Kidney (tissue), 14 donors: ENCODE measurements around the gene PCDH9. TPM values are rescaled to one million over a fixed set of nuclear protein-coding genes. Genes with fewer than 3 reads are reported as not detected.
A peak's percentile ranks its signal among the peaks of the same experiment; 100 is the strongest.

Source experiments
- DNase-seq, 5 donors: peaks; one replicate each; pipeline ENCODE4 v3.0.0-alpha.2; 2013 to 2020
- FAIRE-seq: peaks from 2 replicates; lab custom pipeline; 2012; peaks lifted over from hg19 to GRCh38; lab: Jason Lieb, UNC
- H3K27ac ChIP-seq, 2 donors: one replicate each; pipeline ENCODE4 v1.7.0; 2013; ENCODE audit warnings: low read depth in 2 of 2, low read length in 2 of 2, inconsistent platforms in 1 of 2
- H3K27me3 ChIP-seq: one replicate; pipeline ENCODE4 v1.7.1; 2013; ENCODE audit warnings: low read length, inconsistent platforms; ENCODE audit not compliant: control insufficient read depth, insufficient read depth
- H3K36me3 ChIP-seq, 3 donors: one replicate each; pipeline versions ENCODE4 v1.7.0 to v1.7.1; 2013; ENCODE audit warnings: low read length in 3 of 3, control low read depth in 1 of 3, inconsistent platforms in 1 of 3; ENCODE audit not compliant: insufficient read depth in 3 of 3, control insufficient read depth in 2 of 3
- H3K4me1 ChIP-seq, 3 donors: one replicate each; pipeline versions ENCODE4 v1.7.0 to v1.7.1; 2013; ENCODE audit warnings: low read length in 3 of 3, inconsistent platforms in 1 of 3, low read depth in 1 of 3; ENCODE audit not compliant: control insufficient read depth in 2 of 3, insufficient read depth in 2 of 3
- H3K4me3 ChIP-seq, 3 donors: one replicate each; pipeline versions ENCODE4 v1.7.0 to v1.8.1; 2013; ENCODE audit warnings: low read length in 3 of 3, control low read depth in 1 of 3, inconsistent platforms in 1 of 3
- H3K9ac ChIP-seq, 3 donors: one replicate each; pipeline versions ENCODE4 v1.7.0 to v1.7.1; 2013; ENCODE audit warnings: low read length in 3 of 3, control low read depth in 1 of 3, inconsistent platforms in 1 of 3
- H3K9me3 ChIP-seq, 3 donors: one replicate each; pipeline versions ENCODE4 v1.7.0 to v1.7.1; 2013; ENCODE audit warnings: low read length in 3 of 3, control low read depth in 1 of 3, inconsistent platforms in 1 of 3; ENCODE audit not compliant: control insufficient read depth in 2 of 3, insufficient read depth in 1 of 3
- CTCF ChIP-seq: IDR thresholded peaks from 3 replicates; pipeline ENCODE4 v1.5.1; 2012; ENCODE audit warnings: mild to moderate bottlenecking, moderate library complexity, borderline replicate concordance; ENCODE audit not compliant: insufficient read depth; ENCODE audit errors: extremely low read depth
- intact Hi-C: fragments of 100-400 bp; cut with DNase I; formaldehyde crosslinking; loops from one replicate; pipeline ENCODE4 v1.11.1; 2022
- polyA plus RNA-seq: library from polyadenylated mRNA; stranded (reverse); fragments of 350-450 nt; fragmentation: Illumina TruSeq; extraction: RNeasy Lipid Tissue Mini Kit (QIAGEN cat#74804); gene quantifications from one replicate; pipeline ENCODE4 v1.2.3, GENCODE V29; 2014; ENCODE audit warnings: low read depth, low replicate concordance; ENCODE audit not compliant: insufficient read depth
- total RNA-seq: library from RNA; stranded (reverse); fragmentation: NEBNext Ultra II Directional; extraction: Animal tissue kit (Norgen Biotek cat#: 25700); gene quantifications from one replicate; pipeline ENCODE4 v1.2.1, GENCODE V29; 2021
- donor health status: control.
- donor health status: control.
- donor health status: control.
- donor health status: control.
- donor health status: control.
- donor health status: DM: yes; HTN: yes; CAD: no.
- donor health status: Normal renal cell carcinoma (clear cell type).

Gene PCDH9
- total and polyA plus RNA-seq, 2 donors from 2014 or later, result 1.6 to 9.5 TPM

- no peak for TF ChIP-seq CTCF
- Histone ChIP-seq H3K27me3 (no peaks in the 10 kb centered on the region), H3K4me1 (no peaks in the 10 kb centered on the region), H3K9ac (no peak overlapping the region), H3K36me3 (no peaks in the 10 kb centered on the region), H3K9me3 (no peaks in the 10 kb centered on the region), H3K27ac (no peak overlapping the region), H3K4me3 (no peak overlapping the region)
- intact Hi-C loops, result no loop called here
- FAIRE-seq (peak; percentile 3), DNase-seq (no peak)
Measured at GRCh38 chr13:67080351-67080750, 149.8 kb downstream of the PCDH9 start.

GRCh38 chr13:67078062-67078461 lies 152.1 kb downstream of the PCDH9 start:
- FAIRE-seq (no peak), DNase-seq (no peak)
- Histone ChIP-seq H3K9me3 (no peaks in the 10 kb centered on the region), H3K4me3 (no peak overlapping the region), H3K36me3 (no peaks in the 10 kb centered on the region), H3K27ac (no peak overlapping the region), H3K27me3 (no peaks in the 10 kb centered on the region), H3K4me1 (no peaks in the 10 kb centered on the region), H3K9ac (no peak overlapping the region)
- TF ChIP-seq CTCF, result no peak
- intact Hi-C loops, result no loop called here

- no peak overlapping the region for H3K4me3 ChIP-seq
- intact Hi-C loops, result no loop called here
- no peak overlapping the region for H3K9ac ChIP-seq
- no peaks in the 10 kb centered on the region for H3K4me1 ChIP-seq
- DNase-seq (no peak), FAIRE-seq (no peak)
- no peak for TF ChIP-seq CTCF
- H3K27ac ChIP-seq, result no peak overlapping the region
- H3K9me3 ChIP-seq, result no peaks in the 10 kb centered on the region
- no peaks in the 10 kb centered on the region for H3K36me3 ChIP-seq
- no peaks in the 10 kb centered on the region for H3K27me3 ChIP-seq
Measured at GRCh38 chr13:67077132-67077531, 153.0 kb downstream of the PCDH9 start.

GRCh38 chr13:67076378-67076777 lies 153.8 kb downstream of the PCDH9 start:
- FAIRE-seq, result no peak
- Histone ChIP-seq H3K9me3 (no peaks in the 10 kb centered on the region), H3K4me3 (no peak overlapping the region), H3K4me1 (no peaks in the 10 kb centered on the region), H3K27ac (no peak overlapping the region), H3K9ac (no peak overlapping the region), H3K36me3 (no peaks in the 10 kb centered on the region), H3K27me3 (no peaks in the 10 kb centered on the region)
- TF ChIP-seq CTCF, result no peak
- DNase-seq, result no peak
- intact Hi-C loops, result no loop called here
